Measurements from ENCODE around the gene RIPK4. TPM values are rescaled to one million over a fixed set of nuclear protein-coding genes. Genes with fewer than 3 reads are reported as not detected.

RIPK4 gene
- total and polyA plus RNA-seq, 4 donors, result 4.7 to 22.6 (median 8.5) TPM

GRCh38 chr21:41770901-41771624 is 4.2 kb upstream of the RIPK4 start (continued):
- TF ChIP-seq CTCF (IDR thresholded peaks at IDR 0.05; ENCODE audit: low read depth, low read length, missing input control) (no peak), FOXA2 (IDR thresholded peaks at IDR 0.05) (no peak), YY1 (IDR thresholded peaks at IDR 0.05) (no peak), RAD21 (IDR thresholded peaks at IDR 0.05) (no peak)

- Histone ChIP-seq H3K36me3 (ENCODE audit: control insufficient read depth in 4 of 4, insufficient read depth in 3 of 4, low read depth in 1 of 4, low read length in 3 of 4) (no peaks in the 10 kb centered on the region), H3K9ac (ENCODE audit: low read depth in 1 of 2, low read length in 2 of 2) (no peak overlapping the region), H3K4me3 (ENCODE audit: low read depth in 1 of 3, low read length in 3 of 3) (no peak overlapping the region), H3K4me1 (ENCODE audit: control insufficient read depth in 4 of 4, insufficient read depth in 4 of 4, low read length in 3 of 4) (peaks cover 2 to 26% (median 13%) of the 10 kb centered on the region in 4 donors), H3K27me3 (ENCODE audit: control insufficient read depth in 4 of 4, insufficient read depth in 4 of 4, low read length in 3 of 4) (no peaks in the 10 kb centered on the region), H3K9me3 (ENCODE audit: control insufficient read depth in 4 of 4, low read length in 3 of 4) (no peaks in the 10 kb centered on the region), H3K27ac (ENCODE audit: low read depth in 1 of 2, low read length in 2 of 2) (no peak overlapping the region)
- no peak for TF ChIP-seq ATF3 (IDR thresholded peaks at IDR 0.05)
- TF ChIP-seq RXRA (IDR thresholded peaks at IDR 0.05), result no peak
- no peak for TF ChIP-seq NR2F2 (IDR thresholded peaks at IDR 0.05)
- TF ChIP-seq RAD21 (IDR thresholded peaks at IDR 0.05), result no peak
- no peak for TF ChIP-seq EGR1 (IDR thresholded peaks at IDR 0.05; ENCODE audit: low read depth in 2 of 2)
- TF ChIP-seq JUND (IDR thresholded peaks at IDR 0.05), result no peak
- WGBS, result 91% methylated on average over 5 of the region's 5 CpGs
- DNase-seq (ENCODE audit: low spot score), result no peak
Measured at GRCh38 chr21:41769933-41770332, 3.1 kb upstream of the RIPK4 start.

- no peaks in the 10 kb centered on the region for H3K9me3 ChIP-seq (ENCODE audit: control insufficient read depth in 4 of 4, low read length in 3 of 4)
- peaks cover 2 to 30% (median 17%) of the 10 kb centered on the region in 4 donors for H3K4me1 ChIP-seq (ENCODE audit: control insufficient read depth in 4 of 4, insufficient read depth in 4 of 4, low read length in 3 of 4)
- H3K36me3 ChIP-seq (ENCODE audit: control insufficient read depth in 4 of 4, insufficient read depth in 3 of 4, low read depth in 1 of 4, low read length in 3 of 4), result no peaks in the 10 kb centered on the region
- no peak for TF ChIP-seq YY1 (IDR thresholded peaks at IDR 0.05)
- TF ChIP-seq RXRA (IDR thresholded peaks at IDR 0.05), result no peak
- TF ChIP-seq HNF4G (IDR thresholded peaks at IDR 0.05), result no peak
- TF ChIP-seq HNF4A (conservative IDR thresholded peaks at IDR 0.05), result no peak
- TF ChIP-seq FOXA2 (IDR thresholded peaks at IDR 0.05), result no peak
- no peak for TF ChIP-seq FOXA1 (IDR thresholded peaks at IDR 0.05)
- no peak for TF ChIP-seq REST (IDR thresholded peaks at IDR 0.05)
- TF ChIP-seq MAX (IDR thresholded peaks at IDR 0.05), result no peak
- TF ChIP-seq JUND (IDR thresholded peaks at IDR 0.05), result no peak
- TF ChIP-seq EGR1 (IDR thresholded peaks at IDR 0.05; ENCODE audit: low read depth in 2 of 2), result no peak
- no peak for TF ChIP-seq TAF1 (conservative IDR thresholded peaks at IDR 0.05)
- TF ChIP-seq CTCF (IDR thresholded peaks at IDR 0.05; ENCODE audit: low read depth, low read length, missing input control), result no peak
- TF ChIP-seq GABPA (IDR thresholded peaks at IDR 0.05 in 1 of 2, conservative IDR thresholded peaks at IDR 0.05 in 1 of 2), result no peak
- TF ChIP-seq ATF3 (IDR thresholded peaks at IDR 0.05), result no peak
- TF ChIP-seq NR2F2 (IDR thresholded peaks at IDR 0.05), result no peak
- TF ChIP-seq SP1 (IDR thresholded peaks at IDR 0.05), result no peak
- 76% methylated on average over 7 of the region's 7 CpGs for WGBS
- DNase-seq (ENCODE audit: low spot score), result no peak
- H3K9ac ChIP-seq (ENCODE audit: low read depth in 1 of 2, low read length in 2 of 2), result no peak overlapping the region
- H3K27ac ChIP-seq (ENCODE audit: low read depth in 1 of 2, low read length in 2 of 2), result peak overlapping the region; percentile 85 to 92
- H3K27me3 ChIP-seq (ENCODE audit: control insufficient read depth in 4 of 4, insufficient read depth in 4 of 4, low read length in 3 of 4), result no peaks in the 10 kb centered on the region
- peak overlapping the region; percentile 33 to 50 (median 43) for H3K4me3 ChIP-seq (ENCODE audit: low read depth in 1 of 3, low read length in 3 of 3)
Measured at GRCh38 chr21:41769521-41769920, 2.7 kb upstream of the RIPK4 start.
